Esophagus squamous epithelium (tissue), 4 donors: ENCODE measurements around the gene GET4.

Source experiments
- POLR2A ChIP-seq, 4 donors: fragments of 450-650 bp; IDR thresholded peaks; one replicate each; pipeline ENCODE4 v1.6.1; 2017; ENCODE audit warnings: antibody characterized with exemption in 4 of 4, mild to moderate bottlenecking in 4 of 4, moderate library complexity in 3 of 4
- TF ChIP-seq, protein P1 (sequence below), 6 experiments: fragments of 450-650 bp in 4 of 6; fragments of 200-600 bp in 2 of 6; sonication (generic) in 2 of 6; IDR thresholded peaks; one replicate each; pipeline ENCODE4 v1.5.1; 2016 to 2019; ENCODE audit warnings: antibody characterized with exemption in 6 of 6, mild to moderate bottlenecking in 4 of 6, moderate library complexity in 4 of 6

DNA sequence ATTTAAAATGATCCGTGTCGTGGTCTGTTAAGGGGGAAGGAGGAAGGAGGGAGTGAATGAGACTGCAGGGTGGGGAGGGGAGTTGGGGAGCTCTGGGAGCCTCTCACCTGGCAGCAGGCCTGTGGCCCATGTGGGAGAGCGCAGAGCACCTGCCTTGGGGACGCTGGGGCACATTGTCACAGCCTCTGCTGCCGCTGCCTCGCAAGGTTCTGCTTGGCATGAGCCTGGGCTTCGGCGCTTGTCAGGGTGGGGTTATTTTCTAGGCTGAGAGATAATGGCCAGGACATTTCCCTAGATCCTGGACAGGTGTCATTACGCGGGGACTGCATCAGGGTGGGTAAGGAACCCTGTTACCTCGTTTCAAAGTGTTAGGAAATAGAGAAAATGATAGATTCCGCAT lies 46.3 kb upstream of the GET4 start:
- TF ChIP-seq, protein P1, sequence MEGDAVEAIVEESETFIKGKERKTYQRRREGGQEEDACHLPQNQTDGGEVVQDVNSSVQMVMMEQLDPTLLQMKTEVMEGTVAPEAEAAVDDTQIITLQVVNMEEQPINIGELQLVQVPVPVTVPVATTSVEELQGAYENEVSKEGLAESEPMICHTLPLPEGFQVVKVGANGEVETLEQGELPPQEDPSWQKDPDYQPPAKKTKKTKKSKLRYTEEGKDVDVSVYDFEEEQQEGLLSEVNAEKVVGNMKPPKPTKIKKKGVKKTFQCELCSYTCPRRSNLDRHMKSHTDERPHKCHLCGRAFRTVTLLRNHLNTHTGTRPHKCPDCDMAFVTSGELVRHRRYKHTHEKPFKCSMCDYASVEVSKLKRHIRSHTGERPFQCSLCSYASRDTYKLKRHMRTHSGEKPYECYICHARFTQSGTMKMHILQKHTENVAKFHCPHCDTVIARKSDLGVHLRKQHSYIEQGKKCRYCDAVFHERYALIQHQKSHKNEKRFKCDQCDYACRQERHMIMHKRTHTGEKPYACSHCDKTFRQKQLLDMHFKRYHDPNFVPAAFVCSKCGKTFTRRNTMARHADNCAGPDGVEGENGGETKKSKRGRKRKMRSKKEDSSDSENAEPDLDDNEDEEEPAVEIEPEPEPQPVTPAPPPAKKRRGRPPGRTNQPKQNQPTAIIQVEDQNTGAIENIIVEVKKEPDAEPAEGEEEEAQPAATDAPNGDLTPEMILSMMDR (IDR thresholded peaks at IDR 0.05), result no peak
- TF ChIP-seq POLR2A (IDR thresholded peaks at IDR 0.05), result no peak
